ENCODE measurements around the gene MAG.

The MAG gene

GRCh38 chr19:35314858-35315470 is 23.0 kb downstream of the MAG start:
- FAIRE-seq, result no peak
- DNase-seq (ENCODE audit: low spot score), result no peak

GRCh38 chr19:35315883-35316282 is 23.9 kb downstream of the MAG start:
- no peak for DNase-seq (ENCODE audit: low spot score)
- FAIRE-seq, result no peak

- FAIRE-seq (no peak), DNase-seq (ENCODE audit: low spot score) (no peak)
These were observed 24.6 kb downstream of the MAG start for GRCh38 chr19:35316560-35316959.

- FAIRE-seq (no peak), DNase-seq (ENCODE audit: low spot score) (no peak)
These were observed 25.6 kb downstream of the MAG start for GRCh38 chr19:35317464-35318043.

GRCh38 chr19:35318679-35319448 is 26.9 kb downstream of the MAG start:
- FAIRE-seq, result peak; percentile 89
- DNase-seq (ENCODE audit: low spot score), result peak; percentile 89

GRCh38 chr19:35320065-35320713 is 28.2 kb downstream of the MAG start:
- DNase-seq (ENCODE audit: low spot score), result no peak
- no peak for FAIRE-seq

- FAIRE-seq (no peak), DNase-seq (ENCODE audit: low spot score) (no peak)
These were observed 29.3 kb downstream of the MAG start for GRCh38 chr19:35321291-35321690.

GRCh38 chr19:35322014-35322413 is 30.1 kb downstream of the MAG start:
- DNase-seq (ENCODE audit: low spot score), result no peak
- no peak for FAIRE-seq

GRCh38 chr19:35327642-35328041 is 35.7 kb downstream of the MAG start:
- no peak for FAIRE-seq
- no peak for DNase-seq (ENCODE audit: low spot score)

GRCh38 chr19:35328851-35329285 is 36.9 kb downstream of the MAG start, which contains the start of gene CD22:
CD22 (plus strand) TSS chr19:35329187; CDS start chr19:35332041, 2,854 bp downstream.
- FAIRE-seq, result no peak
- DNase-seq (ENCODE audit: low spot score), result no peak

- no peak for DNase-seq (ENCODE audit: low spot score)
- no peak for FAIRE-seq
These were observed 37.4 kb downstream of the MAG start for GRCh38 chr19:35329323-35329722.

GRCh38 chr19:35330475-35330874 is 38.5 kb downstream of the MAG start:
- no peak for DNase-seq (ENCODE audit: low spot score)
- no peak for FAIRE-seq

GRCh38 chr19:35331551-35332214 is 39.7 kb downstream of the MAG start:
- FAIRE-seq (no peak), DNase-seq (ENCODE audit: low spot score) (no peak)

- no peak for FAIRE-seq
These were observed 40.9 kb downstream of the MAG start for GRCh38 chr19:35332817-35333216.

GRCh38 chr19:35334144-35334753 is 42.3 kb downstream of the MAG start:
- DNase-seq (ENCODE audit: low spot score) (no peak), FAIRE-seq (no peak)

More at GRCh38 chr19:35332817-35333216, 40.9 kb downstream of the MAG start:
- no peak for DNase-seq (ENCODE audit: low spot score)

GRCh38 chr19:35336166-35336955 is 44.4 kb downstream of the MAG start:
- FAIRE-seq, result no peak
- no peak for DNase-seq (ENCODE audit: low spot score)

- FAIRE-seq, result no peak
These were observed 45.4 kb downstream of the MAG start for GRCh38 chr19:35337097-35337983.

GRCh38 chr19:35337984-35338296 is 46.0 kb downstream of the MAG start:
- FAIRE-seq, result no peak
- no peak for DNase-seq (ENCODE audit: low spot score)

More at GRCh38 chr19:35337097-35337983, 45.4 kb downstream of the MAG start:
- DNase-seq (ENCODE audit: low spot score), result no peak

GRCh38 chr19:35340431-35340830 is 48.5 kb downstream of the MAG start:
- DNase-seq (ENCODE audit: low spot score) (no peak), FAIRE-seq (no peak)
